GM12875 (cell line): Measurements from ENCODE around the gene VDAC1.

Source experiments
- H3K4me3 ChIP-seq: one replicate; pipeline ENCODE4 v1.5.1; 2011; ENCODE audit warnings: low read depth, low read length, control low read depth
- TF ChIP-seq, protein P1 (sequence below): IDR thresholded peaks from 2 replicates; pipeline ENCODE4 v1.5.1; 2011; ENCODE audit warnings: low read depth, mild to moderate bottlenecking, control low read depth, inconsistent platforms, low read length, moderate library complexity, borderline replicate concordance; ENCODE audit not compliant: insufficient read depth

VDAC1 gene

DNA sequence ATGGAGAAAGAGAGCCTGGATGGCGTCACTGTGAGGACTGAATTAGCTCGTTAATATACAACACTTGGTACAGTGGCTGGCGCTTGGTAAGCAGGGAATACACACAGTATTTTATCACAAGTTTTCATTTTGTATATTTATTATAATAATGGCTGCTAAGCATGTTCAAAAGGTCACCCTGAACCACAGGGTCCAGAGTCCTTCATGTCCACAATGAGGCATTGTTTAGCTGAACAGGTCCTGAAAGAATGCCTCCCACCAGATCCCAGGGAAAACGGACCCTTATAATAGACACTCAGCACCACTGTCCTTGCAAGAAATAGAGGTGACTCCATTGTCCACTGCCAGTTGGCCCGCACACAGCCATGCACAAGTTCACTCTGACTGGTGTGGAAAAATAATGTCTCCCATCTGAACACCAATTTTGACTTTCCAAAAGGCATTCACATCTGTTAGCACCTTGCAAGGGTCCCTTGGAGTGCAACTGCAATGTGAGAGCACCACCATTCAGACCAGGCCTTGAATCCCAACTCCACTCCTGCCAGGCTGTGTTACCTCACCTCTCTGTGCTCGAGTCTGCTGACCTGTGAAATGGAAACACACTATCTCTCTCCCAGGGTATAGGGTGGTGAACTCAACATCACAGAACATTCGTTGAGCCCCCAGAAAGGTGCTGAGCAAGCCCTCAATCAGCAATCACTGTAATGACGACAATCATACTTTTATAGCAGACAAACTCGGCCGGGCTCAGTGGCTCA lies 3.9 kb downstream of the VDAC1 start:
- no peak overlapping the region for H3K4me3 ChIP-seq
- TF ChIP-seq, protein P1, sequence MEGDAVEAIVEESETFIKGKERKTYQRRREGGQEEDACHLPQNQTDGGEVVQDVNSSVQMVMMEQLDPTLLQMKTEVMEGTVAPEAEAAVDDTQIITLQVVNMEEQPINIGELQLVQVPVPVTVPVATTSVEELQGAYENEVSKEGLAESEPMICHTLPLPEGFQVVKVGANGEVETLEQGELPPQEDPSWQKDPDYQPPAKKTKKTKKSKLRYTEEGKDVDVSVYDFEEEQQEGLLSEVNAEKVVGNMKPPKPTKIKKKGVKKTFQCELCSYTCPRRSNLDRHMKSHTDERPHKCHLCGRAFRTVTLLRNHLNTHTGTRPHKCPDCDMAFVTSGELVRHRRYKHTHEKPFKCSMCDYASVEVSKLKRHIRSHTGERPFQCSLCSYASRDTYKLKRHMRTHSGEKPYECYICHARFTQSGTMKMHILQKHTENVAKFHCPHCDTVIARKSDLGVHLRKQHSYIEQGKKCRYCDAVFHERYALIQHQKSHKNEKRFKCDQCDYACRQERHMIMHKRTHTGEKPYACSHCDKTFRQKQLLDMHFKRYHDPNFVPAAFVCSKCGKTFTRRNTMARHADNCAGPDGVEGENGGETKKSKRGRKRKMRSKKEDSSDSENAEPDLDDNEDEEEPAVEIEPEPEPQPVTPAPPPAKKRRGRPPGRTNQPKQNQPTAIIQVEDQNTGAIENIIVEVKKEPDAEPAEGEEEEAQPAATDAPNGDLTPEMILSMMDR, result no peak

DNA sequence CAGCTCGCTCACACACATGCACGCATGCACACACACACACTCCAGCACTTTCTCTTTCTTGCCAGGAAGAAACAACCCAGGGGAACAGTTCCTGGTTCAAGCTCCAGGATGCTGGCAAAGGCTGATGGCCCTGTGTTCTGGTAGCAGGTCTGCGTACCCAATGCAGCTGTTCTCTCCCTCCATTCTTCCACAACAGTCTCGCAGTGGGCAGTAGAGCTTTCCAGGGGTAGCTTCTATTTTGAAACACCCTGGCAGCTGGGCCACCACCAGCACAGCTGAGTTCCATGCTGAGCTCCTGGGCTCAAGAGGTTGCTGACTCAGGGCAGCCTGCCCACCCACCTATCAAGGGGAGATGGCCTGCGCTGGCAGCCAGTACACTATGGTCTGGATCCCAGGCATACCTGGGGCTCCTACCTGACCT lies 4.7 kb downstream of the VDAC1 start:
- H3K4me3 ChIP-seq, result no peak overlapping the region
- TF ChIP-seq, protein P1, result no peak

DNA sequence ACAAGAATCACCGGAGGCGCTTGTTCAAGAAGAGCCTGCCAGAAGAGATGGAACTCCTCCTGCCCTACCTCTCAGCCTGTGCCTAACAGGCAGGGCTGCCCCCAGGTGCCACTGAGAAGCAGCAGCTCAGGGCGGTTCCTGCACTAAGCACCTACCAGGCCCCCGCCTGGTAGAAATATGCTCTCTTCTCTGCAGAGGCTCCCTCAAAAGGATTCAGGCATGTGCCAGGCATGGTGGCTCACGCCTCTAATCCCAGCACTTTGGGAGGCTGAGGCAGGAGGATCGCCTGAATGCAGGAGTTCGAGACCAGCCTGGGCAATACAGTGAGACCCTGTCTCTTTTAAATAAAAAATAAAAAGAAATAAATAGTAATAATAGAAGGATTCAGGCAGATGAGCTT lies 6.0 kb downstream of the VDAC1 start:
- TF ChIP-seq, protein P1, result no peak
- H3K4me3 ChIP-seq, result no peak overlapping the region

DNA sequence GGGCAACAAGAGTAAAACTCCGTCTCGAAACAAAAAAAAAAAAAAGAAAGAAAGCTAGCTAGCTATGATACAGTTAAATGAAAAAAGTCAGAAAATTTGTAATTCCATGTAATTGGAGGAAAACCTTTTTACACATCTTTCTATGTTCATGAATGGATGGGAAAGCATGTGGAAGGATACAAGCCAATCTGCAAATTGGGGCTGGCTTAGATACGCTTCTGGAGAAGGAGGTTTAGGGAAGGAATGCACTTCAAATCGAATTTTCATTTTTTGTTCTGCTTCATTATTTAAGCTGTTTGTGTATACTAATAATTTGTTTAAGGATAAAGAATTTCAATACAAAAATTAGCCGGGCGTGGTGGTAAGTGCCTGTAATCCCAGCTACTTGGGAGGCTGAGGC lies 6.7 kb downstream of the VDAC1 start:
- no peak overlapping the region for H3K4me3 ChIP-seq
- TF ChIP-seq, protein P1, result no peak

DNA sequence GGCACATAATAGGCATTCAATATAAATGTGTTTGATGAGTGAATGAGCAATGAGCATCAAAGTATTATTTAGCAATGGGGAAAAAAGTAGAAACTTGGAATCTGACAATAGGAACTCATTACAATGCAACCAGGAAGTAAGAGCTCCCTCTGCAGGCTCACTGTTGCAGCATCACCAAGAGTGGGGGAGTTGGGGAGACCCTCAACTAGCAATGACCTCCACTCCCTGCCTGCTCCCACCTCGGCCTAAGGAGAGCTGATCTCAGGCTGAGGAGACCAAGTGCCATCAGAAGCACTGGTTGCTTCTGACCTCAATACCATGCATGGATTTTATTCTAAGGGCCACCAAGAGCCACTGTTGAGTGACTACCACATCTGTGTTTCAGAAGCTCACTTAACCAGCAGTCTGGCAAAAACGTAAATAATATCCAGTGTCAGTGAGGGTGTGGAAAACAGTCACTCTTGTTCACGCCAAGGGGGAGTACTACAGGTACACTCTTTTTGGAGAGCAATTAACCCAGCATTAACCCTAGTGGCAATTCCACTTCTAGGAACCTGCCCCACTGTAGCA lies 8.0 kb downstream of the VDAC1 start:
- no peak overlapping the region for H3K4me3 ChIP-seq
- TF ChIP-seq, protein P1, result peak; percentile 69

DNA sequence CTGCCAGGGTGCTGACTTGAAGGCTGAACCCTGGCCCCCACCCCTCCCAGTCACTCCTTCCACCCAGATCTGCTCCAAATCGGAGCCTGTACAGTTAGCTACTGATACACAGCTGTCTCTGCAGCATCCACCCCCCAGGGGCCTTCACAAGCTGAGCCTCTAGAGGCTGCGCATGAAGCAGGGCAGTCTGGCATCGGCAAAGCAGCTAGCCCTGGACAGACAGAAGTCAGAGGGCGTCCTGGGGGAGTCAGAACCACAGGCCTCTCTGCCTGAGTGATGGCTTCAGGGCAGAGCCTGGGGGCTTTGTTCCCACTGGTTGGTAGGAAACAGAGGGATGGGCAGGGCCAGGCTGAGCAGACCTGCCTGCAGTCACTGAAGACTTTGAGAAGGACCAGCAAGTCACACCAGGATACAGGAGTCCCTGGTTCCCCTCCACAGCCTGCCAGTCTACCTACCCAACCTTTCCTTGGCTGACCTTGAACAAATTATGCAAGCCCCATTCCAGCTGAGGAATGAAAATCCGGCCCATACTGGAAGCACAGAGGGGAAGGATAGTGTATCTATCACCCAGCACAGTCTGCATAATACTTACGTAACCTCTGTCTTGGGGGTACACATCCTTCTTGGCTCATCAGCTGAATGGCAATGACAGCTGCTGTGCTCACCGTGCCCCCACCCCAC lies 8.8 kb downstream of the VDAC1 start:
- H3K4me3 ChIP-seq, result no peak overlapping the region
- TF ChIP-seq, protein P1, result no peak
